Loucy (cell line): Measurements from ENCODE around the gene PEX14.

Experiments
- H2AFZ ChIP-seq: fragments of 200-600 bp; sonication (generic); 2 replicates; pipeline ENCODE4 v1.6.0; 2016; ENCODE audit warnings: antibody characterized with exemption, mild to moderate bottlenecking, low read length, moderate library complexity
- H3F3A ChIP-seq: fragments of 200-600 bp; 2 replicates; pipeline ENCODE4 v1.6.0; 2016; ENCODE audit warnings: antibody characterized with exemption, low read depth, mild to moderate bottlenecking
- H3K27me3 ChIP-seq: fragments of 200-600 bp; sonication (generic); 2 replicates; pipeline ENCODE4 v1.6.1; 2014; ENCODE audit warnings: low read length, mild to moderate bottlenecking; ENCODE audit not compliant: insufficient read depth, poor library complexity, severe bottlenecking
- H3K36me3 ChIP-seq: fragments of 200-600 bp; sonication (generic); 2 replicates; pipeline ENCODE4 v1.6.1; 2016; ENCODE audit warnings: low read length; ENCODE audit not compliant: insufficient read depth
- H3K4me1 ChIP-seq: fragments of 200-600 bp; sonication (generic); 2 replicates; pipeline ENCODE4 v1.5.1; 2014; ENCODE audit warnings: low read length, mild to moderate bottlenecking; ENCODE audit not compliant: insufficient read depth, poor library complexity, severe bottlenecking
- H3K4me2 ChIP-seq: fragments of 200-600 bp; sonication (generic); 2 replicates; pipeline ENCODE4 v1.6.0; 2014; ENCODE audit warnings: antibody characterized with exemption, low read length, low read depth, mild to moderate bottlenecking; ENCODE audit not compliant: poor library complexity, severe bottlenecking
- H3K4me3 ChIP-seq: fragments of 200-600 bp; sonication (generic); 2 replicates; pipeline ENCODE4 v1.5.1; 2014; ENCODE audit warnings: low read length, mild to moderate bottlenecking, mixed read lengths; ENCODE audit not compliant: poor library complexity, severe bottlenecking
- H3K79me2 ChIP-seq: fragments of 200-600 bp; sonication (generic); 2 replicates; pipeline ENCODE4 v1.6.1; 2014; ENCODE audit warnings: low read length; ENCODE audit not compliant: insufficient read depth
- H3K9ac ChIP-seq: fragments of 200-600 bp; sonication (generic); 2 replicates; pipeline ENCODE4 v1.6.0; 2014; ENCODE audit warnings: mild to moderate bottlenecking, low read depth, low read length, moderate library complexity; ENCODE audit not compliant: poor library complexity, severe bottlenecking
- H3K9me2 ChIP-seq: fragments of 200-600 bp; sonication (generic); replicated peaks from 2 replicates; pipeline ENCODE4 v1.6.1; 2016; ENCODE audit warnings: low read depth, low read length, mixed read lengths
- H3K9me3 ChIP-seq: fragments of 200-600 bp; sonication (generic); 2 replicates; pipeline ENCODE4 v1.6.1; 2014; ENCODE audit warnings: mild to moderate bottlenecking, antibody characterized with exemption, low read length, low read depth; ENCODE audit not compliant: insufficient read depth
- H4K20me1 ChIP-seq: fragments of 200-600 bp; sonication (generic); 2 replicates; pipeline ENCODE4 v1.6.0; 2014; ENCODE audit warnings: antibody characterized with exemption, low read length, mild to moderate bottlenecking; ENCODE audit not compliant: insufficient read depth, poor library complexity, severe bottlenecking
- EZH2phosphoT487 ChIP-seq: fragments of 200-600 bp; IDR thresholded peaks from 2 replicates; pipeline ENCODE4 v1.6.1; 2018; ENCODE audit warnings: antibody characterized with exemption, mild to moderate bottlenecking, moderate library complexity, borderline replicate concordance
- TF ChIP-seq, protein P1 (sequence below): fragments of 200-600 bp; sonication (generic); conservative IDR thresholded peaks from 2 replicates; pipeline ENCODE4 v1.5.1; 2014; ENCODE audit warnings: mild to moderate bottlenecking, antibody characterized with exemption, low read length

Gene PEX14

DNA sequence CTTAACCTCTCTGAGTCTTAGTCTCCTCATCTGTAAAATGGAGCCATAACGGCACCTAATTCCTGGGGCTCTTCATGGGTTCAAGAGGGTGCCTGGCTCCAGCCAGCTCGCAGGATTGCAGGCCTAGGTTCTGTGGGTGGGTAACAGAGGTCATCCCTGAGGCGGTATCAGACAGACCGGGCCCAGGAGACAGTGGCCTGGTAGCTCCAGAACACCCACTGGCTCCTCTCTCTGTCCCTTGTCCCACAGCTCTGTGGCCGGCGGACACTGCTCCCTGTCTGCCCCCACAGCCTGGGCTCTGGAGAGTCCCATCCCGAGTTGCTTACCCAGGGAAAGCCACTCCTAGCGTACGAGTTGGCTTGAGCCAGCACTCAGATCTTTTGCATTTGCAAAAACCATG, 150.3 kb downstream of the PEX14 start:
- H2AFZ ChIP-seq: no peak overlapping the region
- H3K4me2 ChIP-seq: no peak overlapping the region
- H3K79me2 ChIP-seq: no peaks in the 10 kb centered on the region
- TF ChIP-seq, protein P1, sequence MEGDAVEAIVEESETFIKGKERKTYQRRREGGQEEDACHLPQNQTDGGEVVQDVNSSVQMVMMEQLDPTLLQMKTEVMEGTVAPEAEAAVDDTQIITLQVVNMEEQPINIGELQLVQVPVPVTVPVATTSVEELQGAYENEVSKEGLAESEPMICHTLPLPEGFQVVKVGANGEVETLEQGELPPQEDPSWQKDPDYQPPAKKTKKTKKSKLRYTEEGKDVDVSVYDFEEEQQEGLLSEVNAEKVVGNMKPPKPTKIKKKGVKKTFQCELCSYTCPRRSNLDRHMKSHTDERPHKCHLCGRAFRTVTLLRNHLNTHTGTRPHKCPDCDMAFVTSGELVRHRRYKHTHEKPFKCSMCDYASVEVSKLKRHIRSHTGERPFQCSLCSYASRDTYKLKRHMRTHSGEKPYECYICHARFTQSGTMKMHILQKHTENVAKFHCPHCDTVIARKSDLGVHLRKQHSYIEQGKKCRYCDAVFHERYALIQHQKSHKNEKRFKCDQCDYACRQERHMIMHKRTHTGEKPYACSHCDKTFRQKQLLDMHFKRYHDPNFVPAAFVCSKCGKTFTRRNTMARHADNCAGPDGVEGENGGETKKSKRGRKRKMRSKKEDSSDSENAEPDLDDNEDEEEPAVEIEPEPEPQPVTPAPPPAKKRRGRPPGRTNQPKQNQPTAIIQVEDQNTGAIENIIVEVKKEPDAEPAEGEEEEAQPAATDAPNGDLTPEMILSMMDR: no peak
- TF ChIP-seq EZH2phosphoT487: no peak
- H3K27me3 ChIP-seq: no peaks in the 10 kb centered on the region
- H3K4me1 ChIP-seq: no peaks in the 10 kb centered on the region
- no peaks in the 10 kb centered on the region for H3K9me3 ChIP-seq
- no peaks in the 10 kb centered on the region for H3F3A ChIP-seq
- no peaks in the 10 kb centered on the region for H3K9me2 ChIP-seq
- H3K9ac ChIP-seq: no peak overlapping the region
- H3K4me3 ChIP-seq: no peak overlapping the region
- peaks cover 37% of the 10 kb centered on the region; the same call in 1 of the 2 replicates for H3K36me3 ChIP-seq
- no peaks in the 10 kb centered on the region for H4K20me1 ChIP-seq

DNA sequence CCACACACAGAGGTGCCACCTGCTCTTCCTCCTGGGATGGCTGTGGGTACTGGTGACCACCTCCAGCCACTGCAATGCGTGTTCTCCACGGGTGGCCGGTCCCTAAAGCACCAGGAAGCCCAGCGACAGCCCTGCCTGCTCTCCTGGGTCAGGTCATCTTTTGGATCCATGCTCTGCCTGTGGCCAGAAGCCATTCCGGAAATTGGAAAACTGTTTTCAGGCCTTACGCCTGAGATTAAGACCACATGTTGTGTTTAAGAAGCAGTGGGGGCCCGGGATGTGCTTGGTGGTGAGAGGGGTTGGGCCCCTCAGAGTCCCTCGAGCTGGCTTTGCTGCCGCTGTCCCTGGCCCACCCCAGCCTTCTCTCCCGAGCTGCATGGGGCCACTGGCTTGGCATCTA, 150.8 kb downstream of the PEX14 start:
- no peak overlapping the region for H3K9ac ChIP-seq
- no peak overlapping the region for H3K4me3 ChIP-seq
- peaks cover 37% of the 10 kb centered on the region; the same call in 1 of the 2 replicates for H3K36me3 ChIP-seq
- no peaks in the 10 kb centered on the region for H3K9me3 ChIP-seq
- H3K4me1 ChIP-seq: peaks cover 1% of the 10 kb centered on the region
- no peaks in the 10 kb centered on the region for H3K79me2 ChIP-seq
- H3K9me2 ChIP-seq: no peaks in the 10 kb centered on the region
- H4K20me1 ChIP-seq: no peaks in the 10 kb centered on the region
- TF ChIP-seq EZH2phosphoT487: no peak
- TF ChIP-seq, protein P1: no peak
- H3F3A ChIP-seq: no peaks in the 10 kb centered on the region
- H3K27me3 ChIP-seq: no peaks in the 10 kb centered on the region
- H3K4me2 ChIP-seq: no peak overlapping the region
- no peak overlapping the region for H2AFZ ChIP-seq

DNA sequence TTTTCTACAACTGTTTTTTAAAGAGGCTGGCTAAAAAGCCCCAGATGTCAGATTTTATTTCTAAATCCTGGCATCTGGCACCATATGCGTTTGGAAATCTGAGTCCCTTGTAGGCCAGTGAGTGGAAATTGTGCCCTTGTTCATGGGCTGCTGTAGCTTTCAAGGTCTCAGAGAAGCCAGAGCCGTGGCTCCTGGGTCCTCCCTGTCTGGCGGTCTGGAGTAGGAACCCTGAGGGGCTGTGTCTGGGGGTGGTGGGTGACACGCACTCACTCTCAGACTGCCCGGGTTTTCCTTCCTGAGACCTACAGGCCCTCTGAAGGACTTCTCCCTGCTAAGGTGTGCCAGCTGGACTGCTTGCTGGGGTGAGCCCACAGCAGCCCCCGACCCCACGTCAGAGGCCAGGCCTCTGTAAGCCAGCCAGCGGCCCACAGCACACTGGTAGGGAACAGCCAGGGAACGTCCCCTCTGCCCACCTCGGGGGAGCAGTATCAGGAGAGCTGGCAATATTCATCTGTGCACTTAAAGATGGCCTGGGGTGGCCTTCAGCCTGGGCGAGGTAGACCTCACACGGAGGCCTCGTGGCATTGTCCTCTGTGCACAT, 151.5 kb downstream of the PEX14 start:
- H3K36me3 ChIP-seq: peaks cover 37% of the 10 kb centered on the region; the same call in 1 of the 2 replicates
- H3K4me3 ChIP-seq: no peak overlapping the region
- H3K9ac ChIP-seq: no peak overlapping the region
- H3K9me3 ChIP-seq: no peaks in the 10 kb centered on the region
- H3K79me2 ChIP-seq: no peaks in the 10 kb centered on the region
- no peaks in the 10 kb centered on the region for H3K27me3 ChIP-seq
- H2AFZ ChIP-seq: no peak overlapping the region
- H3K9me2 ChIP-seq: no peaks in the 10 kb centered on the region
- H3F3A ChIP-seq: no peaks in the 10 kb centered on the region
- H3K4me1 ChIP-seq: peaks cover 4% of the 10 kb centered on the region
- no peaks in the 10 kb centered on the region for H4K20me1 ChIP-seq
- TF ChIP-seq, protein P1: no peak
- no peak for TF ChIP-seq EZH2phosphoT487
- no peak overlapping the region for H3K4me2 ChIP-seq
